ENCODE data around the gene FXYD4.
"Not testable (repeated sequence)": the region's sequence is repeated elsewhere in the genome, so short reads cannot be mapped to it uniquely, and the experiment has no call there.

Gene FXYD4

DNA sequence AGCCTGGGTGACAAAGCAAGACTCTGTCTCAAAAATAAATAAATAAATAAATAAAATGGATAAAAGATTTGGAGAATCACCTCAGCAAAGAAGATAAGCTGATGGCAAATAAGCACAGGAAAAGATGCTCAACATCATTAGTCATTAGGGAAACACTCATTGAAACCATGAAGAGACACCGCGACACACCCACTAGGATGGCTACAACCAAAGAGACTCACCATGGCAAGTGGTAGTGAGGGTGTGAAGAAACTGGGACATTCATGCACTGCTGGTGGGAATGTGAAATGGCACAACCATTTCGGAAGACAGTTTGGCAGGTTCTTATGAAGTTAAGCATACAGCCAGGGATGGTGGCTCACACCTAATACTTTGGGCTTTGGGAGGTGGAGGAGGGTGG is 37.8 kb upstream of the FXYD4 start:
- H3K4me3 ChIP-seq (ENCODE audit: low read depth, low read length) = no peak overlapping the region
- H3K27ac ChIP-seq (ENCODE audit: low read depth, low read length) = no peak overlapping the region
- no peaks in the 10 kb centered on the region for H3K4me1 ChIP-seq (ENCODE audit: control insufficient read depth, insufficient read depth, low read length, unreplicated experiment)
- H2AFZ ChIP-seq (ENCODE audit: low read length, unreplicated experiment) = no peak overlapping the region
- H3K36me3 ChIP-seq (ENCODE audit: insufficient read depth, low read length) = no peaks in the 10 kb centered on the region
- H3K79me2 ChIP-seq (ENCODE audit: control insufficient read depth, insufficient read depth, low read length, unreplicated experiment) = no peaks in the 10 kb centered on the region
- H3K27me3 ChIP-seq (ENCODE audit: insufficient read depth, low read length) = 0 out of 2 replicates have a peak, but pooled peaks cover 14% of the 10 kb centered on the region

- peaks cover 24% of the 10 kb centered on the region; the same call in 1 of the 2 replicates for H3K27me3 ChIP-seq (ENCODE audit: insufficient read depth, low read length)
- H3K4me3 ChIP-seq (ENCODE audit: low read depth, low read length) = no peak overlapping the region
- H3K27ac ChIP-seq (ENCODE audit: low read depth, low read length) = no peak overlapping the region
- no peaks in the 10 kb centered on the region for H3K36me3 ChIP-seq (ENCODE audit: insufficient read depth, low read length)
- no peaks in the 10 kb centered on the region for H3K79me2 ChIP-seq (ENCODE audit: control insufficient read depth, insufficient read depth, low read length, unreplicated experiment)
- H2AFZ ChIP-seq (ENCODE audit: low read length, unreplicated experiment) = no peak overlapping the region
- H3K4me1 ChIP-seq (ENCODE audit: control insufficient read depth, insufficient read depth, low read length, unreplicated experiment) = no peaks in the 10 kb centered on the region
These were observed 35.4 kb upstream of the FXYD4 start for GRCh38 chr10:43336061-43336460.

DNA sequence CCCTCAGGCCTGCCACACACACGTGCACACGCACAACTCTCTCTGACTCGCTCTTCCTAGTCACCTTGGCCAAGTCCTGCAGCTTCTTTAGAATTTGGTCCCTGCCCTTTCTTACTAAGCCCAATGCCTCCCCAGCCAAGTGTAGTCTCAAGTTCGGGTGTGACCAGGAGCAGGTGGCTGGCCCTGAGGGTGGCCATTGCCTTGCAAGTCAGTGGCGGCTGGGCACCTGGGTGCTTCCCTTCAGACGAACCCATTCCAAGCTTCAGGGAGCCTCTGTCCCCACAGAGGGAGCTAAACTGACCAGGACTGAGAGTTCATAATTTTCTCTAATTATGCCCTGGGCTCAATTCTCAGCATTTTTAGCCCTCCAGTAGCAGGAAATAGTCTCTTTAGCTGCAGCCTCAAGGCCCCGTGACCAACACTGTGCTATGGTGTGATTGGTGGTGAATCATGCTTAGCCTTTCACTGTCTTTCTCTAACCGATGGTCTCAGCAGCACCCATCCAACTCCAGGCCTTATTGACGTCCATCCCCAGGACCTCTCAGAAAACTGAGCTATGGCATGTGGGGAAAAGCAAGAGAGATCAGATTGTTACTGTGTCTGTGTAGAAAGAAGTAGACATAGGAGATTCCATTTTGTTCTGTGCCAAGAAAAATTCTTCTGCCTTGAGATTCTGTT is 34.7 kb upstream of the FXYD4 start:
- no peaks in the 10 kb centered on the region for H3K4me1 ChIP-seq (ENCODE audit: control insufficient read depth, insufficient read depth, low read length, unreplicated experiment)
- peaks cover 24% of the 10 kb centered on the region; the same call in 1 of the 2 replicates for H3K27me3 ChIP-seq (ENCODE audit: insufficient read depth, low read length)
- H2AFZ ChIP-seq (ENCODE audit: low read length, unreplicated experiment) = no peak overlapping the region
- no peak overlapping the region for H3K27ac ChIP-seq (ENCODE audit: low read depth, low read length)
- no peaks in the 10 kb centered on the region for H3K79me2 ChIP-seq (ENCODE audit: control insufficient read depth, insufficient read depth, low read length, unreplicated experiment)
- H3K4me3 ChIP-seq (ENCODE audit: low read depth, low read length) = no peak overlapping the region
- H3K36me3 ChIP-seq (ENCODE audit: insufficient read depth, low read length) = no peaks in the 10 kb centered on the region

DNA sequence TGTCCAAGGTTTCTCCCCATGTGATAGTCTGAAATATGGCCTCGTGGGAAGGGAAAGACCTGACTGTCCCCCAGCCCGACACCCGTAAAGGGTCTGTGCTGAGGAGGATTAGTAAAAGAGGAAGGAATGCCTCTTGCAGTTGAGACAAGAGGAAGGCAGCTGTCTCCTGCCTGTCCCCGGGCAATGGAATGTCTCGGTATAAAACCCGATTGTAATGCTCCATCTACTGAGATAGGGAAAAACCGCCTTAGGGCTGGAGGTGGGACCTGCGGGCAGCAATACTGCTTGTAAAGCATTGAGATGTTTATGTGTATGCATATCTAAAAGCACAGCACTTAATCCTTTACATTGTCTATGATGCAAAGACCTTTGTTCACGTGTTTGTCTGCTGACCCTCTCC is 33.9 kb upstream of the FXYD4 start:
- H3K4me3 ChIP-seq (ENCODE audit: low read depth, low read length); H3K36me3 ChIP-seq (ENCODE audit: insufficient read depth, low read length); H3K79me2 ChIP-seq (ENCODE audit: control insufficient read depth, insufficient read depth, low read length, unreplicated experiment); H2AFZ ChIP-seq (ENCODE audit: low read length, unreplicated experiment); H3K4me1 ChIP-seq (ENCODE audit: control insufficient read depth, insufficient read depth, low read length, unreplicated experiment); H3K27ac ChIP-seq (ENCODE audit: low read depth, low read length): not testable (repeated sequence)
- H3K27me3 ChIP-seq (ENCODE audit: insufficient read depth, low read length) = peaks cover 24% of the 10 kb centered on the region; the same call in 1 of the 2 replicates

GRCh38 chr10:43338117-43338516 is 33.3 kb upstream of the FXYD4 start:
- peaks cover 19% of the 10 kb centered on the region; the same call in 1 of the 2 replicates for H3K27me3 ChIP-seq (ENCODE audit: insufficient read depth, low read length)
- no peak overlapping the region for H3K27ac ChIP-seq (ENCODE audit: low read depth, low read length)
- no peaks in the 10 kb centered on the region for H3K36me3 ChIP-seq (ENCODE audit: insufficient read depth, low read length)

DNA sequence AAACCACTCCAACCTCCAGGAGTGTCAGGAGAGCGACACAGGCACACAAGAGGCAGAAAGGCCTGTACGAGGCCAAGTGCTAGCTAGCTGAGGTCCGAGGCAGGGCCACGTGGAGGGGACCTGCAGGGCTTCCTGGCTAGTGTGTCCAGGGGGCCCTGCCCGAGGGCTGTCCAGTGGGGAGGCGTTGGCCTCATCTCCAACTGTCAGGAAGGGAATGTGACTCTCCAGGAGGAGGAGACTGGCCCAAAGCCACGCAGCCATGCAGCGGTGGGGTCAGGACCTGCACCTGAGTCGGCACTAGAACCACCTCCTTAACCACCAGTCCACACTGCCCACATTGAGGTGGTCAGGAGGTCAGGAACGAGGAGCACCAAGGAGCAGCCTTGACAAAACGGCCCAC is 32.3 kb upstream of the FXYD4 start:
- H3K4me1 ChIP-seq (ENCODE audit: control insufficient read depth, insufficient read depth, low read length, unreplicated experiment) = no peaks in the 10 kb centered on the region
- H3K36me3 ChIP-seq (ENCODE audit: insufficient read depth, low read length) = no peaks in the 10 kb centered on the region
- no peak overlapping the region for H3K27ac ChIP-seq (ENCODE audit: low read depth, low read length)
- H3K4me3 ChIP-seq (ENCODE audit: low read depth, low read length) = no peak overlapping the region
- H2AFZ ChIP-seq (ENCODE audit: low read length, unreplicated experiment) = no peak overlapping the region
- peaks cover 19% of the 10 kb centered on the region; the same call in 1 of the 2 replicates for H3K27me3 ChIP-seq (ENCODE audit: insufficient read depth, low read length)
- no peaks in the 10 kb centered on the region for H3K79me2 ChIP-seq (ENCODE audit: control insufficient read depth, insufficient read depth, low read length, unreplicated experiment)

More at GRCh38 chr10:43338117-43338516, 33.3 kb upstream of the FXYD4 start:
- Histone ChIP-seq H3K4me1 (ENCODE audit: control insufficient read depth, insufficient read depth, low read length, unreplicated experiment) (no peaks in the 10 kb centered on the region), H3K4me3 (ENCODE audit: low read depth, low read length) (no peak overlapping the region), H2AFZ (ENCODE audit: low read length, unreplicated experiment) (no peak overlapping the region), H3K79me2 (ENCODE audit: control insufficient read depth, insufficient read depth, low read length, unreplicated experiment) (no peaks in the 10 kb centered on the region)

DNA sequence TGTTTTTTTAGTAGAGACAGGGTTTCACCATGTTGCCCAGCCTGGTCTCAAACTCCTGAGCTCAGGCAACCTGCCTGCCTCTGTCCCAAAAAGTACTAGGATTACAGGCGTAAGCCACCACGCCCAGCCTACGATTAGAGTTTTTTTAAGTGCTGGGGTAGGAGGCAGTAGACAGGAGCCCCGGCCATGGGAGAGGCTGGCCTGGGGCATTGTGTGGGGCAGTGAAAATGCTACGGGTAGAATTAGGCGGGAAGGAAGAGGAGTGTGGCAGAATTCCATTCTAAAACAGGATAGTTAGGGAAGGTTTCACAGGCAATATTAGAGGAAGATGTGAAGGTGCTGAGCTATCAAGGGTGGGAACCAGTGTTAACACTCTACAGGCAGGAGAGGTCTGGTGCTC is 31.3 kb upstream of the FXYD4 start:
- Histone ChIP-seq H3K27ac (ENCODE audit: low read depth, low read length) (no peak overlapping the region), H3K36me3 (ENCODE audit: insufficient read depth, low read length) (no peaks in the 10 kb centered on the region), H3K4me3 (ENCODE audit: low read depth, low read length) (no peak overlapping the region), H3K79me2 (ENCODE audit: control insufficient read depth, insufficient read depth, low read length, unreplicated experiment) (no peaks in the 10 kb centered on the region), H3K27me3 (ENCODE audit: insufficient read depth, low read length) (peaks cover 19% of the 10 kb centered on the region; the same call in 1 of the 2 replicates), H2AFZ (ENCODE audit: low read length, unreplicated experiment) (no peak overlapping the region), H3K4me1 (ENCODE audit: control insufficient read depth, insufficient read depth, low read length, unreplicated experiment) (no peaks in the 10 kb centered on the region)

DNA sequence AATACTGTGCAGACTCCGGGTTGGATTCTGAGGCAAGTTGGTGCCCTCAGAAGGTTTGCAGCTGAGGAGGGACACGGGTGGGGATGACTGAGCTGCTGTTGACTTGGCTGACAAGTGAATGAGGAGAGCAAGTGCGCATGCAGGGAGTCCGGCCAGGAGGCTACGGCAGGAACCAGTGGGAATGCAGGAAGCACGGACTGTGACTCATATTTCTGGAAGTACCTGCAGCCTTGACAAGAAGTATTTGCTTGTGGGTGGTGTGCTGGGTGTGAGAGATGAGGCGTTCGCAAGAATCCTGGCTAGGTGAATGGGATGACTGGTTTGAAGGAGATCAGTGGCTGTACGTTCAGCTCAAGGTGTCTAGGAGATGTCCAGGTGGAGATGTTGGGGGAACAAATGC is 30.8 kb upstream of the FXYD4 start:
- H3K4me1 ChIP-seq (ENCODE audit: control insufficient read depth, insufficient read depth, low read length, unreplicated experiment) = no peaks in the 10 kb centered on the region
- no peak overlapping the region for H2AFZ ChIP-seq (ENCODE audit: low read length, unreplicated experiment)
- H3K27me3 ChIP-seq (ENCODE audit: insufficient read depth, low read length) = peaks cover 18% of the 10 kb centered on the region; the same call in 1 of the 2 replicates
- H3K27ac ChIP-seq (ENCODE audit: low read depth, low read length) = no peak overlapping the region
- H3K36me3 ChIP-seq (ENCODE audit: insufficient read depth, low read length) = no peaks in the 10 kb centered on the region
- no peaks in the 10 kb centered on the region for H3K79me2 ChIP-seq (ENCODE audit: control insufficient read depth, insufficient read depth, low read length, unreplicated experiment)
- H3K4me3 ChIP-seq (ENCODE audit: low read depth, low read length) = no peak overlapping the region

DNA sequence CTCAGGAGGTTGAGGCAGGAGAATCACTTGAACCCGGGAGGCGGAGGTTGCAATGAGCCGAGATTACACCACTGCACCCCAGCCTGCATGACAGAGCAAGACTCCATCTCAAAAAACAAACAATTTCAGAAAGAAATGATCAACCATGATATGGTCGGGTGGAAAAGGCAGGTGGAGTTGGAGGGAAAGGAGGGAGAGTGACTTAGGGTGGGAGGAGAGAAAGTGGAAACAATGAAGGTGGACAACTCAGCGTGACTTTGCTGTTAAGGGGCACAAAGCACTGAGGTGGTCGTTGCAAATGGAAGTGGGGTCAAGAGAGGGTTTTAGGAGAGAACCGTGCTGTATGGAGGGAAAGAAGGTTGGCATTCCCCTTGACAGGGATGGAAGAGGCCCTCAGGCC is 30.0 kb upstream of the FXYD4 start:
- Histone ChIP-seq H2AFZ (ENCODE audit: low read length, unreplicated experiment) (no peak overlapping the region), H3K4me3 (ENCODE audit: low read depth, low read length) (no peak overlapping the region), H3K79me2 (ENCODE audit: control insufficient read depth, insufficient read depth, low read length, unreplicated experiment) (no peaks in the 10 kb centered on the region), H3K27ac (ENCODE audit: low read depth, low read length) (no peak overlapping the region), H3K36me3 (ENCODE audit: insufficient read depth, low read length) (no peaks in the 10 kb centered on the region), H3K4me1 (ENCODE audit: control insufficient read depth, insufficient read depth, low read length, unreplicated experiment) (no peaks in the 10 kb centered on the region), H3K27me3 (ENCODE audit: insufficient read depth, low read length) (peaks cover 16% of the 10 kb centered on the region; the same call in 1 of the 2 replicates)

GRCh38 chr10:43342279-43343125 is 28.9 kb upstream of the FXYD4 start:
- Histone ChIP-seq H3K4me1 (ENCODE audit: control insufficient read depth, insufficient read depth, low read length, unreplicated experiment) (no peaks in the 10 kb centered on the region), H3K27ac (ENCODE audit: low read depth, low read length) (no peak overlapping the region), H3K27me3 (ENCODE audit: insufficient read depth, low read length) (peaks cover 16% of the 10 kb centered on the region; the same call in 1 of the 2 replicates), H2AFZ (ENCODE audit: low read length, unreplicated experiment) (no peak overlapping the region), H3K79me2 (ENCODE audit: control insufficient read depth, insufficient read depth, low read length, unreplicated experiment) (no peaks in the 10 kb centered on the region), H3K4me3 (ENCODE audit: low read depth, low read length) (no peak overlapping the region), H3K36me3 (ENCODE audit: insufficient read depth, low read length) (no peaks in the 10 kb centered on the region)

Data from ACC112 (cell line).